Muscle of leg (tissue), 16 donors: ENCODE results near the gene TRAPPC4. TPM values are rescaled to one million over a fixed set of nuclear protein-coding genes. Genes with fewer than 3 reads are reported as not detected.
"Not testable (repeated sequence)": the region's sequence is repeated elsewhere in the genome, so short reads cannot be mapped to it uniquely, and the experiment has no call there.

Experiments
- DNase-seq: peaks from one replicate; pipeline ENCODE4 v3.0.0; 2013
- H3K27ac ChIP-seq: one replicate; pipeline ENCODE4 v1.5.1; 2013; ENCODE audit warnings: mild to moderate bottlenecking, low read length, control low read depth
- H3K27me3 ChIP-seq: one replicate; pipeline ENCODE4 v1.6.1; 2013; ENCODE audit warnings: low read length; ENCODE audit not compliant: control insufficient read depth, insufficient read depth
- H3K36me3 ChIP-seq: one replicate; pipeline ENCODE4 v1.6.1; 2013; ENCODE audit warnings: low read length; ENCODE audit not compliant: control insufficient read depth, insufficient read depth
- H3K4me1 ChIP-seq: one replicate; pipeline ENCODE4 v1.6.1; 2013; ENCODE audit warnings: low read length; ENCODE audit not compliant: control insufficient read depth, insufficient read depth
- H3K4me3 ChIP-seq: one replicate; pipeline ENCODE4 v1.5.1; 2013; ENCODE audit warnings: low read length, control low read depth
- H3K9me3 ChIP-seq: replicated peaks from 2 replicates; pipeline ENCODE4 v1.6.1; 2013; ENCODE audit warnings: low read depth, low read length; ENCODE audit not compliant: control insufficient read depth
- WGBS: methylation state at CpG from one replicate; pipeline ENCODE4 v1.1.5; 2013; ENCODE audit warnings: missing lambda C conversion rate; ENCODE audit not compliant: insufficient coverage; 5-methylcytosine and 5-hydroxymethylcytosine counted together
- long read RNA-seq, 11 donors: transcript quantifications; one replicate each; lab custom pipeline, GENCODE V29; 2026
- polyA plus RNA-seq, 8 donors: library from polyadenylated mRNA; unstranded; fragments of 120-200 nt; gene quantifications; one replicate each; pipeline versions ENCODE4 v1.2.1 to v1.2.3, GENCODE V29; 2013; ENCODE audit warnings: inconsistent platforms in 1 of 8, low replicate concordance in 1 of 8; ENCODE audit not compliant: insufficient read length in 8 of 8, insufficient read depth in 1 of 8
- total RNA-seq: library from RNA; stranded (reverse); fragments of 120-200 nt; gene quantifications from one replicate; pipeline ENCODE4 v1.2.4, GENCODE V29; 2013

TRAPPC4 gene, protein sequence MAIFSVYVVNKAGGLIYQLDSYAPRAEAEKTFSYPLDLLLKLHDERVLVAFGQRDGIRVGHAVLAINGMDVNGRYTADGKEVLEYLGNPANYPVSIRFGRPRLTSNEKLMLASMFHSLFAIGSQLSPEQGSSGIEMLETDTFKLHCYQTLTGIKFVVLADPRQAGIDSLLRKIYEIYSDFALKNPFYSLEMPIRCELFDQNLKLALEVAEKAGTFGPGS
- total RNA-seq (48.7 TPM), polyA plus RNA-seq (10 to 100 TPM; 41.9 to 56.3 (median 46.9) TPM)
- long read RNA-seq, donor 1, transcript TRAPPC4-214 (5 exons, 1,759 nt), result major isoform, 12 of 17 reads
- long read RNA-seq, donor 1, partial matches to known transcripts, result 0 of 17 reads
- long read RNA-seq, donor 1, other reads (novel, unspliced or antisense), result 0 of 17 reads
- long read RNA-seq, donor 2, partial matches to known transcripts, result 0 of 6 reads
- long read RNA-seq, donor 2, other reads (novel, unspliced or antisense), result 0 of 6 reads
- long read RNA-seq, donor 3, transcript TRAPPC4-214 (5 exons, 1,759 nt), result major isoform, 25 of 33 reads
- long read RNA-seq, donor 3, partial matches to known transcripts, result 0 of 33 reads
- long read RNA-seq, donor 3, other reads (novel, unspliced or antisense), result 0 of 33 reads
- long read RNA-seq, donor 4, transcript TRAPPC4-214 (5 exons, 1,759 nt), result major isoform, 12 of 13 reads
- long read RNA-seq, donor 4, partial matches to known transcripts, result 0 of 13 reads
- long read RNA-seq, donor 4, other reads (novel, unspliced or antisense), result 0 of 13 reads
- long read RNA-seq, donor 5, transcript TRAPPC4-210 (4 exons, 1,135 nt), result minor isoform, 6 of 58 reads
- long read RNA-seq, donor 5, transcript TRAPPC4-214 (5 exons, 1,759 nt), result major isoform, 45 of 58 reads
- long read RNA-seq, donor 5, partial matches to known transcripts, result 0 of 58 reads
- long read RNA-seq, donor 5, other reads (novel, unspliced or antisense), result 0 of 58 reads
- long read RNA-seq, donor 6, transcript TRAPPC4-214 (5 exons, 1,759 nt), result major isoform, 33 of 45 reads
- long read RNA-seq, donor 6, partial matches to known transcripts, result 0 of 45 reads
- long read RNA-seq, donor 6, other reads (novel, unspliced or antisense), result 0 of 45 reads
- long read RNA-seq, donor 7, transcript TRAPPC4-214 (5 exons, 1,759 nt), result major isoform, 22 of 42 reads
- long read RNA-seq, donor 7, partial matches to known transcripts, result 11 of 42 reads
- long read RNA-seq, donor 7, other reads (novel, unspliced or antisense), result 0 of 42 reads
- long read RNA-seq, donor 8, transcript TRAPPC4-214 (5 exons, 1,759 nt), result major isoform, 11 of 16 reads
- long read RNA-seq, donor 8, partial matches to known transcripts, result 0 of 16 reads
- long read RNA-seq, donor 8, other reads (novel, unspliced or antisense), result 0 of 16 reads
- long read RNA-seq, donor 9, transcript TRAPPC4-214 (5 exons, 1,759 nt), result major isoform, 12 of 22 reads
- long read RNA-seq, donor 9, transcript TRAPPC4-210 (4 exons, 1,135 nt), result minor isoform, 5 of 22 reads
- long read RNA-seq, donor 9, partial matches to known transcripts, result 0 of 22 reads
- long read RNA-seq, donor 9, other reads (novel, unspliced or antisense), result 0 of 22 reads
- long read RNA-seq, donor 10, transcript TRAPPC4-214 (5 exons, 1,759 nt), result major isoform, 31 of 46 reads
- long read RNA-seq, donor 10, transcript TRAPPC4-210 (4 exons, 1,135 nt), result minor isoform, 6 of 46 reads
- long read RNA-seq, donor 10, partial matches to known transcripts, result 0 of 46 reads
- long read RNA-seq, donor 10, other reads (novel, unspliced or antisense), result 0 of 46 reads
- long read RNA-seq, donor 11, transcript TRAPPC4-210 (4 exons, 1,135 nt), result minor isoform, 6 of 40 reads
- long read RNA-seq, donor 11, transcript TRAPPC4-214 (5 exons, 1,759 nt), result major isoform, 28 of 40 reads
- long read RNA-seq, donor 11, partial matches to known transcripts, result 0 of 40 reads
- long read RNA-seq, donor 11, other reads (novel, unspliced or antisense), result 0 of 40 reads

DNA sequence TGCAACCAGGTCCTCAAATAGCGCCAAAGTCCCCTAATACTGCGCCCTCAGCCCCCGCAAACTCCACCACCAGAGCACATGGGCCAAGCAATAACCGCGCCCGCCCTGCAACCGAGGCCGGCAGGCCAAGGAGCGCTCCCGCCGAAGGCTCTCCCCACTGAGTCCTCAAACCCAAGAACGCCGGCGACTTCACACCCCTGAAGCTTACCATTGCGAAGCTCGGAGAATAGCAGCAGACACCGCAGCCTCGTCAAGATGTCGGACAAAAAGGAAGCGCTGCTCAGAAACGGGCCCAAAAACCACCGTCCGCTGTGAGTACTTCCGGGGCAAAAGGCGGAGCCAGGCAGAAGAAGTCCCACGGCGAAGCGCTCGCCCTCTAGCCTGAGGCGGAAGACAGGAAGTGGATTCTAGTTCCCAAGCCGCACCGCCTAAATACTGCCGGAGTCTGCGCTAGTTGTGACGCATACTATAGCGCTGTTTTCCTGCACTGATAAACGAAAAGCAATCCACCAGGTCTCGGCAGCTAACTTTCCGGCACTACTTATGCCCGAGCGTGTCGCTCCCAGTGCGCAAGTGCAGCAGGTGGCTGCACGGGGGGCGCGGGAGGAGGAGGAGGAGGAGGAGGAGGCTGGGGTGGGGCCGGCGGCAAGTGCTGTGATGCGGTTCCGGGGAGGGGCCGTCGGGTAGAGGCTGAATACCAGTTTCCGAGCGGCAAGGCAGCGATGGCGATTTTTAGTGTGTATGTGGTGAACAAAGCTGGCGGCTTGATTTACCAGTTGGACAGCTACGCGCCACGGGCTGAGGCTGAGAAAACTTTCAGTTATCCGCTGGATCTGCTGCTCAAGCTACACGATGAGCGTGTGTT is at the start of gene TRAPPC4, which contains the start of gene RPS25:
TRAPPC4 (plus strand) TSS at position 693 of the 865 bp plus-strand sequence; CDS start at position 723, 30 bp downstream.
RPS25 (minus strand) TSS at position 270 of the 865 bp plus-strand sequence; CDS start at position 211, 59 bp downstream.
- under 1% methylated on average over 63 of the region's 63 CpGs for WGBS
- no peaks in the 10 kb centered on the region for H3K27me3 ChIP-seq
- peak within 1 kb of the TSS; percentile 98 for H3K27ac ChIP-seq
- no peaks in the 10 kb centered on the region for H3K9me3 ChIP-seq
- H3K4me3 ChIP-seq, result peak within 1 kb of the TSS; percentile 90
- peak; percentile 99 for DNase-seq
- H3K36me3 ChIP-seq, result peaks cover 59% of the 10 kb centered on the region
- H3K4me1 ChIP-seq, result peaks cover 18% of the 10 kb centered on the region

DNA sequence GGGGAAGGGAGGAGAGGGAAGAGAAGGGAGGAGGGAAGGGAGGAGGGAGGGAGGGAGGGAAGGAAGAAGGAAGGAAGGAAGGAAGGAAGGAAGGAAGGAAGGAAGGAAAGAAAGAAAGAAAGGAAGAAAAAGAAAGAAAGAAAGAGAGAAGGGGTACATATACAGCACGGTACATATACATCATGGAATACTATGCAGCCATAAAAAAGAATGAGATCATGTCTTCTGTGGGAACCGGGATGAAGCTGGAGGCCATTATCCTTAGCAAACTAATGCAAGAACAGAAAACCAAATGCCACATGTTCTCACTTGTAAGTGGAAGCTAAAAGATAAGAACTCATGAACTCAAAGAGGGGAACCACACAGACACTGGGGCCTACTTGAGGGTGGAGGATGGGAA is 49.1 kb upstream of the TRAPPC4 start:
- not testable (repeated sequence) for H3K9me3 ChIP-seq, H3K27ac ChIP-seq, H3K4me1 ChIP-seq, H3K36me3 ChIP-seq, H3K4me3 ChIP-seq, DNase-seq
- no CpG with 5 or more reads among the region's 2 CpGs for WGBS
- H3K27me3 ChIP-seq, result peaks cover 11% of the 10 kb centered on the region

DNA sequence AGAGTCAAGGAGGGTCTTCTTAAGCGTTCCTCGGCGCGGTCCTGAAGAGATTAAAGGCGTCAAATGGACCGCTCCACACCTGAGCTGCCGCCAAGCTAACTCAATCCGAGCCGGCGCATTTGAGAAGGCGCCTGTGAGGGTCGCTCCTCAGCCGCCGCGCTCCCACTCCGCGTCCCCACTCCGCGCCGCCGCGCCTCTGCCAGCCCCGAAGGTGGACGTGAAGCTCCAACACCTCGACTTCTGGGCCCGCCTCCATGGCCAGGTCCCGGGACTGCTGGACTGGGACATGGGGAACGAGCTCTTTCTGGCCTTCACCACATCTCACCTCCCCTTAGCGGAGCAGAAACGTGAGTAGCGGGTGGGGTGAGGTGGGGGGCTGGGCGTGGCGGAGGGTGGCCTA is 46.9 kb upstream of the TRAPPC4 start, which contains the start of gene FOXR1:
FOXR1 (plus strand) TSS at position 116 of the 400 bp plus-strand sequence; CDS start at position 287, 171 bp downstream.
- no peak within 1 kb of the TSS for H3K27ac ChIP-seq
- no peak within 1 kb of the TSS for H3K4me3 ChIP-seq
- WGBS, result 37% methylated on average over 25 of the region's 33 CpGs
- H3K36me3 ChIP-seq, result no peaks in the 10 kb centered on the region
- H3K9me3 ChIP-seq, result no peaks in the 10 kb centered on the region
- no peak for DNase-seq
- peaks cover 11% of the 10 kb centered on the region for H3K27me3 ChIP-seq
- H3K4me1 ChIP-seq, result no peaks in the 10 kb centered on the region

DNA sequence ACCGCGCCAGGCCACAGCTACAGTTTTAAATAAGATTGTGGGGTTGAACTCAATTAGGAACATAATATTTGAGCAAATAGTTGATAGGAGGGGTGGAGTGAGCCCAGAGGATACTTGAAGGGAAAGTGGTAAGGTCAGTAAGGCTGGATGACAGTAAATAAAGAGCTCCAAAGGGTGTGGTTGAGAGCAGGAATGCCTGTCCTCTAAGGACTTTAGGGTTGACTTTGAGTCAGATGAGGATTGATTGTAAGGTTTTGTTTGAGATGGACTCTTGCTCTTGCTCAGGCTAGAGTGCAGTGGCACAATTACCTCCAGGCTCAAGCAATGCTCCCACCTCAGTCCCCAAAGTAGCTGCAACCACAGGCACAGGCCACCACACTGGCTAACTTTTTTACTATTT is 44.6 kb upstream of the TRAPPC4 start:
- DNase-seq, result no peak
- no peaks in the 10 kb centered on the region for H3K9me3 ChIP-seq
- no peak overlapping the region for H3K27ac ChIP-seq
- peaks cover 12% of the 10 kb centered on the region for H3K27me3 ChIP-seq
- no peaks in the 10 kb centered on the region for H3K36me3 ChIP-seq
- H3K4me1 ChIP-seq, result no peaks in the 10 kb centered on the region
- H3K4me3 ChIP-seq, result no peak overlapping the region
- WGBS, result no CpG with 5 or more reads among the region's 2 CpGs

DNA sequence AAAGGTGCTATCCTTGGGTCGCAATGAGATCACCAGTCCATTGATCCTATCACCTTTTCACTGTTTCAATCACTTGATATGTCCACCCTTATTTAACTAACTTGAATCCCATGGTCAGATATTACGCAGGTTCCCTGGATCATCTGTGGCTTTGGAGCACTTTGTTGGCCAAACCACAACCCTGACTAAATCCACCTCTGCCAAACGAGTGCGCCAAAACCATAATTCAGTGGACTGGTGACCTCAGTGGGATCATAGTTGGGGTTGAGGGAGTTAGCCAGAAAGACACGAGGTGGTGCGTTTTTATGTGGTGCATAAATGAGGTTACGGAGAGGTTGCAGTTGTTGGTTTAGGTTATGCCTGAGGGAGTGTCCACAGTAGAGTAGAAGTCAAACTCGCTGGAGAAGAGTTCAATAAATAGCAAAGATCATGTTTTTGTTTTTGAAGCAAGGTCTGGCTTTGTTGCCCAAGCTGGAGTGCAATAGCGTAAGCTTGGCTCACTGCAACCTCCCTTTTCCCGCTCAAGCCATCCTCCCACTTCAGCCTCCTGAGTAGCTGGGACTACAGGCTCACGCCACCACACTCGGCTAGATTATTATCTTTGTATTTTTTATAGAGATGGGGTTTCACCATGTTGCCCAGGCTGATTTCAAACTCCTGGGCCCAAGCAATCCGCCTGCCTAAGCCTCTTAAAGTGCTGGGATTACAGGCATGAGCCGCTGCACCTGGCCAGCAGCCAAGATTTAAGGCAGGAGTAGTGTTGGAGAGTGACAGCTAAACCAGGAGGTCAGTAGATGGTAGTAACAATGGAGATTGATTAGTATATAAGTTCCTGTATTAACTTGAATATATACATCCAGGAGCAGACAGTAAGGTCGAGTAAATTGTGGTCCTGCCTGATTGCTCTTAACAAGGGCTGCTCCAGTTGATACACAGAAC is 42.5 kb upstream of the TRAPPC4 start:
- H3K36me3 ChIP-seq, result no peaks in the 10 kb centered on the region
- no peak overlapping the region for H3K4me3 ChIP-seq
- DNase-seq, result no peak
- H3K9me3 ChIP-seq, result no peaks in the 10 kb centered on the region
- peaks cover 10% of the 10 kb centered on the region for H3K4me1 ChIP-seq
- WGBS, result 74% methylated on average over 6 of the region's 15 CpGs
- H3K27ac ChIP-seq, result no peak overlapping the region
- H3K27me3 ChIP-seq, result peaks cover 16% of the 10 kb centered on the region

DNA sequence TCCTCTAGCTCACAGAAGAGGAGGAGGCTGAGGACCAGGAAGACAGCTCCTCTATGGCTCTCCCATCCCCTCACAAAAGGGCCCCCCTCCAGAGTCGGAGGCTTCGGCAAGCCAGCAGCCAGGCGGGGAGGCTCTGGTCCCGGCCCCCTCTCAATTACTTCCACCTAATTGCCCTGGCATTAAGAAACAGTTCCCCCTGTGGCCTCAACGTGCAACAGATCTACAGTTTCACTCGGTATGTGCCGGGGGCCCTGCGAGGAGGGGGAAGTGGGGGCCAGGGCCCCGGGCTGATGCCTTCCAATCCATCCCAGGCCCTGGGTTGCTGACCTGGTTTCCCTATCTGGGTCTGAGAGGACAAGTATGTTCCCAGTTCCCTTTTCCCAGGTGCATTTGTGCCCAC is 39.1 kb upstream of the TRAPPC4 start:
- Histone ChIP-seq H3K27me3 (peaks cover 8% of the 10 kb centered on the region), H3K4me3 (no peak overlapping the region), H3K4me1 (peaks cover 10% of the 10 kb centered on the region), H3K36me3 (no peaks in the 10 kb centered on the region), H3K9me3 (no peaks in the 10 kb centered on the region), H3K27ac (no peak overlapping the region)
- DNase-seq, result peak; percentile 11
- no CpG with 5 or more reads among the region's 9 CpGs for WGBS

DNA sequence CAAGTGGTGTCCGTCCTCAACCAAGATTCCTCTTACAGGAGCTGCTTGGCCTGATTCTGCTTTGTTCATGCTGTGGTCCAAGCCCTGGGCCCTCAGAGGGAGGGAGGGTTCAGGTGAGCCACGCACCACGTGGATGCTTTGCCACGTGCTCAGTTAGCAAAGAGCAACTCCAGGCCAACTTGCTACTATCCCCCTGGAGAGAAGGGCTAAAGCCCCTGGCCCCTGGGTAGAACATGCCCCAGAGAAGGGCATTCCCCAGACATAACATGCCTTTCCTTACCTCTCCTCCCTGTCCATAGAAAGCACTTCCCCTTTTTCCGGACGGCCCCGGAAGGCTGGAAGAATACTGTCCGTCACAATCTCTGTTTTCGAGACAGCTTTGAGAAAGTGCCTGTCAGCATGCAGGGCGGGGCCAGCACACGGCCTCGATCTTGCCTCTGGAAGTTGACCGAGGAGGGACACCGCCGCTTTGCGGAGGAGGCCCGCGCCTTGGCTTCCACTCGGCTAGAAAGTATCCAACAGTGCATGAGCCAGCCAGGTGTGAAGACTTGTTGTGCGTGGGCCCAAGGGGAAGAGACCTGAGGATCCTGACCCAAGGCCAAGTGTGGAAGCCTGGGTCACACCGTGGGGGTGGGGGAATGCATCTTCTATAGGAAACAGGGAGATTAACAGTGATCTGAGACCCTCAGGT is 38.2 kb upstream of the TRAPPC4 start:
- Histone ChIP-seq H3K4me1 (peaks cover 10% of the 10 kb centered on the region), H3K27ac (no peak overlapping the region), H3K36me3 (no peaks in the 10 kb centered on the region), H3K27me3 (peaks cover 8% of the 10 kb centered on the region), H3K4me3 (no peak overlapping the region), H3K9me3 (no peaks in the 10 kb centered on the region)
- WGBS, result 5% methylated on average over 18 of the region's 21 CpGs
- DNase-seq, result peak; percentile 76
